ENCODE measurements around the gene TKT.

The TKT gene

DNA sequence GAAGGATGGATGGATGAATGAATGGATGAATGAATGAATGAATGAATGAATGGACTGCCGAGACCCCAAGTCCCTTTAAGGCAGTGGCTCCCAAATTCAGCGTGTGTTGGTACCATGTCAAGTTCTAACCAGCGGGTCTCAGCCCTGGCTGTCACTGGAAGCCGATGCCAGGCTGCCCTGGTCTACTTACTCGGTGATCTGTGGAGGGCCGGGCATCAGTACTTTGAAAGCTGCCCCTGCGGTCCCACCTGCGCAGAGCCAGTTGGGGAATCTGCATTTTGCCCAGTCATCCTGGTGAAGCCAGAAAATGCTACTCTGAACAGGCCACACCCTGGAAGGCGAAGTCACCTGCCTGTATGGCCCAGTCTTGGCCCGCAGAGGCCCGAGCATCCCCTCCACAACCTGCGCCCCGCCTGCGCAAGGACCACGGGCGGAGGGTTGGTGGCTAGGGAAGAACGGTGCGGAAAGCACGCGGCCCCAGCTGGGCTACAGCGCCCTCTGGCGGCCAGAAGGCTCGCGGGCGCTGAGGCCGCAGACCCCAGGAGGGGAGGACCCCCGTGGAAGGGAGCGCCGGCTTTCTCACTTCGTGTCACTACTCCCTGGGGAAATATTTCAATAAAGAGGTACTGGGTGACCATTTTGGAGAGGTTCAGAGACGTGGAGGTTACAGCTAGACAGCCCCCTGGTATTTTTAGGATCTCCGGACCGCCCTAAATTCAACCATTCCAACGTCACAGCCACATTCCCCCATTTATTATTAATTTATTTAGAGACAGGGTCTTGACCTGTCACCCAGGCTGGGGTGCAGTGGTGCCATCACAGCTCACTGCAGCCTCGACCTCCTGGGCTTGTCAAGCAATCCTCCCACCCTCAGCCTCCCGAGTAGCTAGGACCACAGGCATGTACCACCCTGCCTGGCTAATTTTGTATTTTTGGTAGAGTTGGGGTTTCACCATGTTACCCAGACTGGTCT, 59.9 kb downstream of the TKT start:
- DNase-seq (ENCODE audit: low spot score): peak; percentile 59

DNA sequence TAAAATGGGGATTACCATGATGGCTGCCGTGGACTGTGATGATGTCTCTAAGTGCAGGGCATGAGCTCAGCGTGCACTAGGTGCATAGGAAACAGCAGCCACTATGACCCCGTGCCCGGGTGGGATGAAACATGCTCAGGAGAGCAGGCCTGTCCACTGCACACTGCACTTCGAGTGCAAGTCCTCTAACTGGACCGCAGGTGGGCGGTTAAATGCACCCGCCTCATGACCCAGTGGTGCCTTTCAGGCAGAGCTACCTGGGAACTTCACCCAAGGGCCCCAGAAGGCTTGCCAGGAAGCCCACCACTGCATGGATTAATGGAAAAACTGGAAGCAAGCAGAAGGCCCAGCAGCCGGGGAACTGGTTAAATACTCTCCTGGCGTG, 60.8 kb downstream of the TKT start:
- DNase-seq (ENCODE audit: low spot score): no peak

DNA sequence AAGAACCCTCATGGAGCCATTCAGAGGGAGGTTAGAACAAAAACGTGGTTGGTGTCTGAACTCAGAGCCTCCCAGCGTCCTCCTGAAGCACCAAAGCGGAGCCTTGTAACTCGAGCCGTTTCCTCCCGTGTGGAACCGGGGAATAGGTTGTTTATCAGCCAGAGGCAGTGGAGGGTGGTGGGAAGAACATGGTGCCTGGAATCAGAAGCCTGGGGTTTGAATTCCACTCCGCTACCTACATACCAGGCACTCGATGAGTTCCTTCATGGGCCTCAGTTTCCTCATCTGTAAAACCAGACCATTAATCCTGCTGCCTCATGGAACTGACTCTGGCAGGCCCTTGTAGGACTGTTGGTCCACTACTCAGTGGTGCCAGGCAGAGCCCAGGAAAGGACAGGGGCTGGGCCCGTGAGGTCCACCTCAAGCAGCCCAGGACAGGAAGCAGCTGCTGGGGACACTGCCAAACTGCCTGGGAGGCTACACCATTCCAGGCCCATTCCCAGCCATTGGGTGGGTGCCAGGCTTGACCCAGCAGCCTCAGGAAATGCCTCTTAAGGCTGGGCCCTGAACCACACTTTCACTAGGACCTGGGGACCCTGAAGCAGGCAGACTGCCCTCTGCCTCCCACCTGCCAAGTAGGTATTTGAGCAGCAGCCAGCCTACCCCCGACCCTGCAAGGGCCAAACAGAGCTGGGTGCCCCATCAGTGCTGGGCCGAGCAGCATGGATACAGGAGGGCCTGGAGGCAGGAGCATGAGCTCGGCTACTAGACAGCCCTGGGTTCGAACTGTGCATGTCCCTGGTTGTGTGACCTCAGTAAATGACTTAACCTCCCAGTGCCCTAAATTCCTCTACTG, 61.4 kb downstream of the TKT start:
- DNase-seq (ENCODE audit: low spot score): no peak

DNA sequence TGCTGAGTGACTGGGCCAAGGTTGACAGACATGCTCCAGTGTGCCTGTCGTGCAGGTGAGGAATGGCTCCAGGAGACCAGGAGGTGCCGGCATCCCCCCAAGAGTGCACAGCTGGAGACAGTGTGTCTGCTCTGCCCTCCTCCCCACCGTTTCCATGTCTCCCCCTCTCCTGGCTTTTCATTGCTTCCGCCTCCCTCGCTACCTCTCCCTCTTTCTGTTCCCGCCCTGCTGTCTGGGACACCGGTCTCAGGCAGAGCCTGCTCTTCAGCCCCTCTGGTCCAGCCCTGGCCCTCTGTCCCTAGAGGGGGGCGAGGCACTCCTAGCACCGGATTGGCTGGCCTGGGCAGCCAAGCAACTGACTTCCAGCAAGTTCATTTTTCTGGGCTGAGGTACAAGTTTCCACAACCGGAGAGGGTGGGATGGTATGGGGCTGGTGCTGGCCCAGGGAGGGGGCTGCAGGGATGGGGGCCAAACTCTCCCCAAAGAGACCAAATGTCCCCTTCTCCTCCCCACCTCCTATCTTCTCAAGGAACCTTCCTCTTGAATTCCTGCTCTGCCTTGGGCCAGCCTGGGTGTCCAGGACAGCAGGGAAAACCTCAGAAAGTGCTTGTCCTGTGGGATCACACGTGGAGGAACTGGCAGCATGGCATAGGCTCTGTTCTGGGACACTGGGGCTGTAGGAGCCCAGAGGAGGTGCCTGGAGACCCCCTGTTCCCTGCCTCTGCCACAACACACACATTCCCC, 62.2 kb downstream of the TKT start:
- DNase-seq (ENCODE audit: low spot score): no peak

DNA sequence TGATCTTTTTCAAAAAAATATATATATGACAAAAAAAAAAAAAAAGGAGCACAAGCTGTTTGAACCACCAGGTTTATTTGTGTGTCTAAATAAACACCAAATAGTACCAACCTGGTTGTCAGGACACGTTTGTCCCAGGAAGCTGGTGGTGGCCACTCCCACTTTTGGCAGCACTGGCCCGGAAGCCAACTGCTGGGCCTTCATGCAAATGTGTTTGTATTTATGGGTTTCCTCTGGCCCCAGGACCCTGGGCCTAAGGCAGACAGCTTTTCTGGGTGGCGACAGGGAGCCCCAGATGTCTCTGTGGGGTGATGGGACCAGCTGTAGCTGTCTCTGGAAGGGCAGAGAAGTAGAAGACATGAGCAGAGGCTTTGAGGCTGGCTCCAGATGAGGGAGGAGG, 63.2 kb downstream of the TKT start:
- no peak for DNase-seq (ENCODE audit: low spot score)

DNA sequence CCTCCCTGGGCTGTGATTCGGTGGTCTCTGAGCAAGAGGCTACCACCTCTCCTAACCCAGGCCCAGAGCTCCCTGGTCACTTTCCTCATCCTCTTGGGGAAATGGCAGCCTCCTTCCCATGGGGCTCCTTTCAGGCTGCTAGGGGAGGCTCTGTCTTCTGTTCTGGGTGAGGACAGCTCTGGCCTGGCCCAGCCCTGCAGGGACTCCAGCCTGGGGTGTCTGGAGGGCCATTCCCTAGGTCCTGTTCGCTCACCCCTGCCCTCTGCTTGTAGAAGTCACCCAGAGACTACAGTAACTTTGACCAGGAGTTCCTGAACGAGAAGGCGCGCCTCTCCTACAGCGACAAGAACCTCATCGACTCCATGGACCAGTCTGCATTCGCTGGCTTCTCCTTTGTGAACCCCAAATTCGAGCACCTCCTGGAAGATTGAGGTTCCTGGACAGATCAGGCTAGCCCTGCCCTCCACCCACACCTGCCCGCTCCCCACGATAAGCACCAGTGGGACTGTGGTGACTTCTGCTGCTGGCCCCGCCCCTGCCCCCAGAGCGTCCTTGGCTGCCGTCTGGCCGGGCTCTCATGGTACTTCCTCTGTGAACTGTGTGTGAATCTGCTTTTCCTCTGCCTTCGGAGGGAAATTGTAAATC, 63.9 kb downstream of the TKT start:
- DNase-seq (ENCODE audit: low spot score): no peak

DNA sequence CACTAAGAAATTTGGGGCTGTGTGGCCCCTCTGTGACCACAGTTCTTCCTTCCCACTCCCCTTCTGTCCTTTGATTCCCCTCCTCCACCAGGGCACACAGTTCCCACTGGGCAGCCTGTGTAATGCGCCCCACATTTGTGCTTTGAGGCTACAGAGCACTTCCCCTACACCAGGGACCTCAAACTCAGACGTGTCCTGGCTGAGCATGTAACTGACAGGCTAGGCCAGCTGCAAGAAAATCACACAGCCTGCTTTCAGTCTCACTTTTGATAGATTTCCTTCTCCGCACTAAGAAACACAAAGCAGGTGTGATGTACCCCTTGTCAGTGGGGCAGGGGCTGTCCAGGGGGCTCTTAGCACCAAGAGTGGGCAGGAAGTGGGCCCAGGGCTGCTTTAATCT, 65.2 kb downstream of the TKT start:
- DNase-seq (ENCODE audit: low spot score): no peak

DNA sequence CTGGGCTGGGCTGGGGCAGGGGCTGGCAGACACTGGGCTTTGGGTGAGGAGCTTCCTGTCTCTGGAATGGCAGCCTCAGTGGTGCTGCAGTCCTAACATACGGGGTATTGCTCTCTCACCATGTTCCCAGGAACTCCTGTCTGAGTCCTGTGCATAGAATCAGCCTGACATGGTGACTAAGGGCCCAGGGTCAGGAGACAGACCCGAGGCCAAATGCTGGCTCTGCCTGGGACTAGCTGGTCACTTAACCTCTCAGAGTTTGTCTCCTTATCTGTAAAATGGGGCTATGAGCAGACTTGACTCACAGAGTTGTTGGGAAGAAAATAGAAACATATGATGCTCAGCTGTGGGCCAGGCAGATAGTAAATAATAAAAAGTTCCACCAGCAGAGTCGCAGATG, 66.5 kb downstream of the TKT start:
- no peak for DNase-seq (ENCODE audit: low spot score)

DNA sequence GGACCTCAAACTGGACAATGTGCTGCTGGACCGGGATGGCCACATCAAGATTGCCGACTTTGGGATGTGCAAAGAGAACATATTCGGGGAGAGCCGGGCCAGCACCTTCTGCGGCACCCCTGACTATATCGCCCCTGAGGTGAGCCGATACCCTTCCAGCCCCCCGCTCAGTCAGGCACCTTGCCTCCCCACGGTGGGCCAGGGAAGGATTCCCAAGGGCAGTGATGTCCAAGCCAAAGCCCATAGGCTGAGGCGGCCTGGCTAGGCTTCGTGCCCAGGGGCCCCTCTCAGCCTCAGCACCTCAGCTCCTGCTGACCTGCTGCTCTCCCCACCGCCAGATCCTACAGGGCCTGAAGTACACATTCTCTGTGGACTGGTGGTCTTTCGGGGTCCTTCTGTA, 67.1 kb downstream of the TKT start:
- DNase-seq (ENCODE audit: low spot score): no peak

DNA sequence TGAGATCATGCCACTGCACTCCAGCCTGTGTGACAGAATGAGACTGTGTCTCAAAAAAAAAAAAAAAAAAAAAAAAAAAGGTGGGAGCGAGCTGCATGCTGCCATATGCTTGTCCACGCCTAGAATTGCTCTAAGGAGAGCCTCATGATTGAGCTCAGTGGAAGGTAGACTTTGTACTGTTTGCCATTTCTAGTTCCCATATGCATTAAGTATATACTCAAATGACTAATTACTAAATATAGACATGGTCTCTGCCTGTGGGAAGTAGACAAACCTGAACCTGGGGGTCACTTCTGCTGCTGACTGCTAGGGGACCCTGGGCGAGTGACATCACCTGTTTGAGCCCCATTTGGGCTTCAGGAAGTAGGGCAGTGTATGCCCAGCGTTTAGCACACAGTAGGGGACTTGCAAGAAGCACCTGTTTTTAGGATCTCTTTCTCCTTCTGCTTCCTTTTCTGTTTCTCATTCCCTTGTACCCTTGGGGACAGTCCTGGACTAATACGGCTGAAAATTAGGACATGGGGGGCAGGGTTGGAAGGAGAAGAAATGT, 67.6 kb downstream of the TKT start:
- DNase-seq (ENCODE audit: low spot score): no peak

DNA sequence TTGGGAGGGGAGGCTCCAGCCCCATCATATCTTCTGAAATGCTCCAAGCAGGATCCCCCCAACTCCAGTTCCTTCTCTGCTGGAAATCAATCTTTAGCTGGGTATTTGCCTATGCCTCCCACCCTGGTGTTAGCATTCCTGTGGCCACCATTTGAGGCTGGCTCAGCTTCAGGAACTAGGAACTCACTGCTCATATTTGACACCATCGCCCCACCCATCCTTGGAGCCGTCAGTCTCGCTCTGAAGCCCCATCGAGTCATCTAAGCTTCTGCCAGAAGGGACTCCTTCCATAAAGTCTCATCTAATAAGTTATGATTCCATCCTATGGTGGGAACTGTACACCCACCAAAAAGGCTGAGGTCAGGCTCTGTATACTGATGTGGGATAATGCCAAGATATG, 68.4 kb downstream of the TKT start:
- DNase-seq (ENCODE audit: low spot score): no peak

DNA sequence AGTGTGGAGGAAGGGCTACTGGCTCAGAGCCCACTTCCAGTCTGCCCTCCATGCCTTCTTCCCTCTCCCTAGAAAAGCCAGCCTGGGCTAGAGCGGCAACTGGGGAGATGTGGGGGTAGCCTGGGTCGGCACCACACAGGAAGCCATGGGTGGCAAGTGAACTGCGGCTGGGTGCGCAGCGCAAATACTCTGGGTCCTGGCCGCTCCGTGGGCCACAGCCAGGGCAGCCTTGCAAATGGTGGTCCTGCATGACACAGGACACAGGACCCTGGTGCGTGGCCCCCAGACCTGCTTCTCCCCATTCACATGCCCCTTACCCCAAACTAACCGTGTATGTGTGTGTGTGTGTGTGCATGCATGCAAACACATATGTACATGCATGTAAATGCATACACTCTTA, 69.1 kb downstream of the TKT start:
- no peak for DNase-seq (ENCODE audit: low spot score)

DNA sequence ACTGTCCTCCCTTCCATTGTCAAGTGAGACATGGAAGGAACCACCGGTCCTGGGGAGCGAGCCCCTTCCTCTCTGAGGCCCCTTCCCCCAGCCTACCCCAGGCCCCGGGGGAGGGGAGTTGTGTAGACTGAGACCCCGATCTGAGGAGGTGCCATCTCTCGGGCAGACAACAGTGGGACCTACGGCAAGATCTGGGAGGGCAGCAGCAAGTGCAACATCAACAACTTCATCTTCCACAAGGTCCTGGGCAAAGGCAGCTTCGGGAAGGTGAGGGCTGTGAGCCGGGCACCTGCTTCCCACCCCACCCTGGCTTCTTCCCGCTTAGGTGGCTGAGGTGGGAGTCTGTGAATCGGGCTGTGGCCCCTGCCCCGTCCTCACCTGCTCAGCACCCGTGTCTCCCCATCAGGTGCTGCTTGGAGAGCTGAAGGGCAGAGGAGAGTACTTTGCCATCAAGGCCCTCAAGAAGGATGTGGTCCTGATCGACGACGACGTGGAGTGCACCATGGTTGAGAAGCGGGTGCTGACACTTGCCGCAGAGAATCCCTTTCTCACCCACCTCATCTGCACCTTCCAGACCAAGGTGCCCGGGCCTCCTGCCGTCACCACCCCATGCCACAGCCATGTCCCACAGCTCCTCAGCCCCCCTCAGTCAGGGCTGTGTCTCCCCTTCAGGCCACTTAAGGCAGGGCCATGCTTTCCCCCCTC, 69.9 kb downstream of the TKT start:
- DNase-seq (ENCODE audit: low spot score): no peak

DNA sequence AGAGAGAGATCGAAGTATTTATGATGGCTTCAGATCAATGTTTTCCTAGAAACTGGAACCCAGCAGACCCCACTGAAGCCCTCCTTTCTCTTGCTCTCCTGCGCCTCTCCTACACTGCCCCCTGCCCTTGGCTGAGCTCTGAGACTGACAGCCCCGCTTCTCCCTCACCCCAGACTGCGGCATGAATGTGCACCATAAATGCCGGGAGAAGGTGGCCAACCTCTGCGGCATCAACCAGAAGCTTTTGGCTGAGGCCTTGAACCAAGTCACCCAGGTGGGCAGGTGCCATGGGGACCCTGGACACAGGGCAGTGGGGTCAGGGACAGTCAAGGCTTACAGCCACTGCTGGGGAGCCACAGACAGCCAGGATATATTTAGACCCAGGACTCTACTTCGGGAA, 71.1 kb downstream of the TKT start:
- DNase-seq (ENCODE audit: low spot score): no peak

DNA sequence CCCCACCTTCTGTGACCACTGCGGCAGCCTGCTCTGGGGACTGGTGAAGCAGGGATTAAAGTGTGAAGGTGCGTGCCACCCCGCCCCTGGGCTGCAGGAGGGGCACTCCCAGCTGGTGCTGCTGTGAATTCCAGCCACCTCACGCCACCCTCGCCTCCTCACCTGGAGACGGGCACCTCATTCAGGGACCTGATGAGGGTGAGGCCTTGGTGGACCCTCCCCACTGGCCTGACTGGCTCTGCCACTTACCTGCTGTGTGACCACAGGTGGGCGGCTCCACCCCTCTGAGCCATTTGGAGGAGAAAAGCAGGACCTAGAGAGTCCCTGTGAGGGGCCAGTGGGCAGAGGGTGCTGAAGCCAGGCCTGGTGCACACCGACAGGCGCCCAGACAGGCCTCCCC, 72.3 kb downstream of the TKT start:
- no peak for DNase-seq (ENCODE audit: low spot score)

DNA sequence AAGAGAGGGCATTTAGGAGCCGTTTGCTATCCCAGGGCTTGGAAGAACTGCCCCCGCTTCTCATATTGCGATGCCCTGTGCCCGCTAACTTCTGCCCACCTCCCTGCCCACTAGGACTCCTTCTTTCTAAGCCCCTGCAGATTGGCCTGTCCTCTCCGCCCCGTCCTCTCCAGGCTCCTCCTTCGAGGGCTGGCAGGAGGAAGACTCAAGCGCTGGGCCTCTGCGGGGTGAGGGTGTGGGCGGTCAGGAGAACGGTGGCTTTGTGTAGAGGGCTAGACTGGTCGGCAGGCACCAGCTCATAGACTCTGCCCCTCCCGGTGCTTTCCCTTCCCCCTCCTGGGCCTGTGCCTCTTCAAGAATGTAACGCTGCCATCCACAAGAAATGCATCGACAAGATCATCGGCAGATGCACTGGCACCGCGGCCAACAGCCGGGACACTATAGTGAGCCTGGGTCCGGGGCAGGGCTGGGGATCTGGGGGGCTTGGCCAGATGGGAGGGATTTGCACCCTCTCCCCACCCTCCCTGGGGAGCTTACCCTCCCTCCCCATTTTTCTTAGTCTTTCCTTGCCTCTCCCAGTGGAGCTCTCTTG, 73.0 kb downstream of the TKT start:
- DNase-seq (ENCODE audit: low spot score): no peak

DNA sequence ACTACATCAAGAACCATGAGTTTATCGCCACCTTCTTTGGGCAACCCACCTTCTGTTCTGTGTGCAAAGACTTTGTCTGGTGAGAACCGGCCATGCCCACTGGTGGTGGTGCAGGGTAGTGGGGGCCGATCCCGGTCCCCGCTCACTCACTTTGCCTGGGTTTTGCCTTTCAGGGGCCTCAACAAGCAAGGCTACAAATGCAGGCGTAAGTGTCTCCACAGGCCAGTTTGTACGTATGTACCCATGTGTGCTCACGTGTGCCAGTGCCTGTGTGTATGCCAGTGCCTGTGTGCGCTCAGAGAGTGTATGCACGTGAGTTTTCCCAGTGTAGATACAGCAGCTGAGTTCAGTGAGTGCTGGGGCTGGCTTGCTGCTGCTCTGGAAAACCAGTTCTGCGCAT, 74.3 kb downstream of the TKT start:
- no peak for DNase-seq (ENCODE audit: low spot score)

DNA sequence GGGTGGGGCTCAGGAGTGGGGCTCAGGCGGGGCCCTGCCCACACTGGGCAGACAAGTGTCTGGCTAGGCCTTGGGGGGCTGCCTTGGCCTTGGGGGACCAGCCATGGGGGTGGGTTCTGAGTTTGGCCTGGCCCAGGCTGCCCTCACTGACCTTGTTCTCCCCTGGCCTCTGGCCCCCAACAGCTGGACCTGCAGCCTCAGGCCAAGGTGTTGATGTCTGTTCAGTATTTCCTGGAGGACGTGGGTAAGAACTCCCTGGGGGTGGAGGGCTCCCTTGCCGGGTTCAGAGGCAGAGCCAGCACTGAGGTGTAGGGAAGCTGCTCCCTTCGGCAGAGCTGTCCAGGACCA, 74.8 kb downstream of the TKT start:
- no peak for DNase-seq (ENCODE audit: low spot score)

DNA sequence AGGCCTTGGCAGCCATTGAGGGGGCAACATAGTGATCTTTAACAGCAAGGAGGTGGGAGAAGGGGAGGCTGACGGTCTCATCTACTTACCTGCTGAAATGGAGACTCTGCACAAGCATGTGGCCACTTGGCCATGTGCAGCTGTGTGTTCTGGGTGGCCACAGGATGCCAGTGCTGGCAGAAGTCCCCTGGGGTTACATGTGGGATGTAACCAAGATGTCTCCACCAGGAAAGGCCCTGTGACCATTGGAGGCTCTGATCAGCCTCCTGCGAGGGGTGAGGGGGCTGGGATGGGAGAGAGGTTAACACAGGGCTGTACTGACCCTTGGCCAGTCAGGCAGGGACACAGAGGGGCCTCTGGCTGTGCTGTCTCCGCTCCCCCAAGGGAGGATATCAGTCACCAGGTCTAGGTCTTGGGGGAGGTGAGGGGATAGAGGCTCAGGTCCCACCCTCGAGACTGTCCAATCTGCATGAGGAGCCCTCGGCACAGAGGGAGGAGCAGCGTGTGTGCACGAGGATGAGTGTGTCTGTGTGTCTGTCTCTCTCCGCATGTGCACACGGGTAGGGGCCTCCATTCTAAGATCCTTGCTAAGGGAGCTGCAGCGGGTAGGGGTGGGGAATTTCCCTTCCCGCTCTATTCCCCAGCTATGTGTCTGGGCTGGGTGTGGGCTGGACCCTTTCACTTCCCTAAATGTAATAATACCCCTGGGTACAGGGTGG, 75.4 kb downstream of the TKT start:
- DNase-seq (ENCODE audit: low spot score): no peak

DNA sequence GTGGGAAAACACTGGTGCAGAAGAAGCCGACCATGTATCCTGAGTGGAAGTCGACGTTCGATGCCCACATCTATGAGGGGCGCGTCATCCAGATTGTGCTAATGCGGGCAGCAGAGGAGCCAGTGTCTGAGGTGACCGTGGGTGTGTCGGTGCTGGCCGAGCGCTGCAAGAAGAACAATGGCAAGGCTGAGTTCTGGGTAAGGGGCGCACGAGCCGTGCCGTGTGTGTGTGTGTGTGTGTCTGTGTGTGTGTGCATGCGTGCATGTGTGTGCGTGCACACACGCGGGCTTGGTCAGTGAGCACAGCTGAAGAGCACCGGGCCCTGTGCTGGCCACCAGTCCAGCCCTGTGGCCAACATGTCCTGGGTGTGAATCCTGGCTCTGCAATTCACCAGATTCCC, 76.2 kb downstream of the TKT start:
- no peak for DNase-seq (ENCODE audit: low spot score)

Data from HuH-7 (cell line).